Thoracic aorta (tissue), 2 donors: ENCODE measurements around the gene PARD3. TPM values are rescaled to one million over a fixed set of nuclear protein-coding genes. Genes with fewer than 3 reads are reported as not detected.

Experiments used
- ATAC-seq: fragments of 150-250 bp; one replicate; pipeline ENCODE4 v1.8.0; 2017; ENCODE audit warnings: low read depth; ENCODE audit not compliant: insufficient number of reproducible peaks, low FRiP score
- DNase-seq: peaks from one replicate; pipeline ENCODE4 v3.0.0-alpha.2; 2020; ENCODE audit warnings: low spot score
- H3K27ac ChIP-seq, 2 donors: fragments of 200-600 bp; sonication (generic); 1 replicate in 1 of 2; 2 replicates in 1 of 2; pipeline ENCODE4 v1.5.1; 2016; ENCODE audit warnings: mild to moderate bottlenecking in 2 of 2, moderate library complexity in 2 of 2
- H3K27me3 ChIP-seq: fragments of 200-600 bp; sonication (generic); replicated peaks from 2 replicates; pipeline ENCODE4 v1.6.0; 2016; ENCODE audit warnings: mild to moderate bottlenecking; ENCODE audit not compliant: insufficient read depth
- H3K36me3 ChIP-seq: fragments of 200-600 bp; sonication (generic); one replicate; pipeline ENCODE4 v1.5.1; 2016
- H3K4me1 ChIP-seq, 2 donors: fragments of 200-600 bp; sonication (generic); 1 replicate in 1 of 2; 2 replicates in 1 of 2; pipeline versions ENCODE4 v1.5.1 to v1.6.0; 2016; ENCODE audit warnings: low read depth in 2 of 2, mild to moderate bottlenecking in 1 of 2; ENCODE audit not compliant: control insufficient read depth in 1 of 2
- H3K4me3 ChIP-seq: fragments of 200-600 bp; sonication (generic); 2 replicates; pipeline ENCODE4 v1.5.1; 2016; ENCODE audit warnings: mild to moderate bottlenecking
- H3K9me3 ChIP-seq: fragments of 200-600 bp; sonication (generic); 2 replicates; pipeline ENCODE4 v1.5.1; 2016
- total RNA-seq, 2 donors: library from RNA; depleted of rRNA; stranded (reverse); fragments of >200 nt; gene quantifications; one replicate each; pipeline versions ENCODE4 v1.1.0 to v1.2.3, GENCODE V29; 2016
- TF ChIP-seq, protein P1 (sequence below): fragments of 200-600 bp; sonication (generic); IDR thresholded peaks from one replicate; pipeline ENCODE4 v1.5.1; 2019; ENCODE audit warnings: antibody characterized with exemption

PARD3 gene
- total RNA-seq, 2 donors from 2014 or later, result 16.7 to 34.5 TPM

DNA sequence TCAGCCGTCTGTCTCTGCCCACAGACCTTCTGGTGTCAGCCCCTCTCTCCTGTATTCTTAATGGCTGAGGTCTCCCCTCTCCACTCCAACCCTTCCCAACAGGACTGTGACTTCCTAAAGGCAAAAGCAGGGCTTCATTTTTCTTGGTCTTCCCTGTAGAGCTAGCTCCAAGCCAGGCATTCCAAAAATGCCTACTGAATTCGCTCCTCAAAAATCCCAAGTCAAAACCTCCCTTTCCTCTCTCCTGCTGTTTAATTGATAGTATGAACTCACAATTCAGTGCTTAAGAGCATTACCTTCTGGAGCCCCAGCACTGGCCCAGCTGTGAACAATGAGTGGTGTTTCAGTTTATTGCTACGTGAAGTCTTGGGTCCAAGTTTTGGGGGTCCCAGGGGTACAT lies 628.4 kb downstream of the PARD3 start:
- Histone ChIP-seq H3K4me3 (no peak overlapping the region), H3K36me3 (no peaks in the 10 kb centered on the region), H3K9me3 (no peaks in the 10 kb centered on the region), H3K27ac (no peak overlapping the region), H3K4me1 (peaks cover 3 to 9% of the 10 kb centered on the region in 2 donors), H3K27me3 (no peaks in the 10 kb centered on the region)
- DNase-seq, result no peak
- TF ChIP-seq, protein P1, sequence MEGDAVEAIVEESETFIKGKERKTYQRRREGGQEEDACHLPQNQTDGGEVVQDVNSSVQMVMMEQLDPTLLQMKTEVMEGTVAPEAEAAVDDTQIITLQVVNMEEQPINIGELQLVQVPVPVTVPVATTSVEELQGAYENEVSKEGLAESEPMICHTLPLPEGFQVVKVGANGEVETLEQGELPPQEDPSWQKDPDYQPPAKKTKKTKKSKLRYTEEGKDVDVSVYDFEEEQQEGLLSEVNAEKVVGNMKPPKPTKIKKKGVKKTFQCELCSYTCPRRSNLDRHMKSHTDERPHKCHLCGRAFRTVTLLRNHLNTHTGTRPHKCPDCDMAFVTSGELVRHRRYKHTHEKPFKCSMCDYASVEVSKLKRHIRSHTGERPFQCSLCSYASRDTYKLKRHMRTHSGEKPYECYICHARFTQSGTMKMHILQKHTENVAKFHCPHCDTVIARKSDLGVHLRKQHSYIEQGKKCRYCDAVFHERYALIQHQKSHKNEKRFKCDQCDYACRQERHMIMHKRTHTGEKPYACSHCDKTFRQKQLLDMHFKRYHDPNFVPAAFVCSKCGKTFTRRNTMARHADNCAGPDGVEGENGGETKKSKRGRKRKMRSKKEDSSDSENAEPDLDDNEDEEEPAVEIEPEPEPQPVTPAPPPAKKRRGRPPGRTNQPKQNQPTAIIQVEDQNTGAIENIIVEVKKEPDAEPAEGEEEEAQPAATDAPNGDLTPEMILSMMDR, result no peak
- no peak for ATAC-seq

DNA sequence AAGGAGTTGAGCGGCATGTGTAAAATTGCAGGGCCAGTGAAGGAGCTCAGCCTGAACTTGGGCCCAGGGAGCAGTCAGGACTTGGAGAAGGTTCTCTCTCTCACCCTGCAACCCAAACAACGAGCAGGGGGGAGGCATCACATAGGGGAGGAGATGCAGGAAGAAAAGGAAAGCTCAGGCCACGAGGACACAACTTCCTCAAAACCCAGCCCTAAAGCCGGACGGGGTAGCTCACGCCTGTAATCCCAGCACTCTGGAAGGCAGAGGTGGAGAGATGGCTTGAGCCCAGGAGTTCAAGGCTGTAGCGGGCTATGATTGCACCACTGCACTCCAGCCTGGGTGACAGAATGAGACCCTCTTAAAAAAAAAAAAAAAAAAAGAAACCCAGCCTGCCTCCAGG lies 629.1 kb downstream of the PARD3 start:
- TF ChIP-seq, protein P1, result no peak
- H3K4me1 ChIP-seq, result peaks cover 3 to 9% of the 10 kb centered on the region in 2 donors
- H3K36me3 ChIP-seq, result no peaks in the 10 kb centered on the region

DNA sequence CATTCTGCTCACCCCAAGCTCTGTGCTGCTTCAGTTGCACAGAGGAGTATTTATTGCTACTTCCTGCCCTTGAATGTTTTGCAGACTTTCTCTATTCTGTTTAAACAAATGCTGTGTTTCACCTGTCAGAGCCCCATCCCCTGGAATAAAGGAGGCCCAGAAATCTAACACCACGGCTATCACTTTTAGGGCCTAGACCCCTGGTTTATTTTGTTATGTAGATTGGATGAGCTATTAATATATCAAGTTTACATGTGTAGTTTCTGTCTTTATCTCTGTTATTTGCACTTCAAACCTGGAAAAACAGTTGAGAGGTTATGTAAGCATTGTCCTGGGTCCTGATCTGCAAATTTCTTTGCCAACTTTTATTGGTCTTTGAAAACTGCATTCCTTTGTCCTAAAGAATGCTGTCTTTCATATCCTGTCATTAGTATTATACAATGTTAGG lies 630.1 kb downstream of the PARD3 start:
- Histone ChIP-seq H3K4me3 (no peak overlapping the region), H3K9me3 (no peaks in the 10 kb centered on the region), H3K27me3 (no peaks in the 10 kb centered on the region), H3K36me3 (no peaks in the 10 kb centered on the region), H3K27ac (no peak overlapping the region), H3K4me1 (peaks cover 3 to 9% of the 10 kb centered on the region in 2 donors)
- no peak for DNase-seq
- TF ChIP-seq, protein P1, result no peak
- ATAC-seq, result no peak

More for the DNA sequence above, 629.1 kb downstream of the PARD3 start:
- DNase-seq (no peak), ATAC-seq (no peak)
- no peak overlapping the region for H3K4me3 ChIP-seq
- H3K27me3 ChIP-seq, result no peaks in the 10 kb centered on the region
- no peak overlapping the region for H3K27ac ChIP-seq
- H3K9me3 ChIP-seq, result no peaks in the 10 kb centered on the region

DNA sequence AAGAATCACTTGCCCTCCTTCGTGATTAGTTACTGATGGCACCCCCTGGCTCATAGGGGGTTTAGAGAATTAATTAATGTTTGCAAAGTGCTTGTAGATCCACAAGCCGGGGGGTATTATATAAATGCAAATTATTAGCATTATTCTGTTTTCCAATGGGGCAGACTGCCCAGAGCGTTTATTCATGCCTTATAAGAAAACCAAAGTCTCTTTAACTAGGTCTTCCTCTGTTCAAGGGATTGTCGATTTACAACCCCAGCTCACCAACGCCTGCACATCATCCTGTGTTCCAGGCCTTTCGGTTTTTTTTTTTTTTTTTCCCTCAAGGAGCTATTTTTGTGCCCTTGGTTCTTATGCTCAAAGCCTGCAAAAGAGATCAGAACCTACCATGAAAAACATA lies 630.7 kb downstream of the PARD3 start:
- Histone ChIP-seq H3K27ac (no peak overlapping the region), H3K9me3 (no peaks in the 10 kb centered on the region), H3K4me1 (peaks cover 3 to 9% of the 10 kb centered on the region in 2 donors), H3K27me3 (no peaks in the 10 kb centered on the region), H3K4me3 (no peak overlapping the region), H3K36me3 (no peaks in the 10 kb centered on the region)
- DNase-seq, result no peak
- TF ChIP-seq, protein P1, result no peak
- ATAC-seq, result no peak

DNA sequence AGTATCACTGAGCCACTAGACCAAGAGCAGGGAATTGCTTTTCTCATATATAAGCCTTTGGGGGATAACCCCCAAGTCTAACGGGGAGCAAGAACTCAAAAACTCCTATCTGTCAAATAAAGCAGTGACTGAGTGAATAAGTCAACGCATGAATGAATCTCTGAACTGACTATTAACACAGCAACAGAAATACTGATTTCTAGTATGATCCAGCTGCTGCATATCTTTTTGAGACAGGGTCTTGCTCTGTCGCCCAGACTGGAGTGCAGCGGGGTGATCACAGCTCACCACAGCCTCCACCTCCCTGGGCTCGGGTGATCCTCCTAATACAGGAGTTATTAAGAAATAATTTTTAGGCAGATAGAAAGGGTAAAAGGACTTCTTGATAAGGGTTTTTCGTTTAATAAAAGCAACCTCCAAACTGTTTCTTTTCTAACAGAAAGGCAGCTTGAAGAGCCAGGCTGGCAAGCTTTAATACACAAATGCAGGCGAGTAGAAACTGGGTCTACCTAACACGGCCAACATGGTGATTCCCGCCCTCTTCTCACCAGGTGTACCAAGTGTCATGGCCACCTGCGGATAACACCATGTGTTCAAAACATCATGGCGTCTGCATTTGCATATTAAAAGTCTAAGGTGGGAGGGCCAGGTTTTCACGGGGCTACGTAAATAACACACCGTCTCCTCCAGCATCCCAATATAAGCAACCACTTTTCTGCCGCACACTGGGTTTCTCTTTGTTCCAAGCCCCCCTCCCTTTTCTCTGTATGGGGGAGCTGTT lies 631.9 kb downstream of the PARD3 start:
- no peak for ATAC-seq
- Histone ChIP-seq H3K27me3 (no peaks in the 10 kb centered on the region), H3K27ac (no peak overlapping the region), H3K4me1 (peaks cover 3 to 9% of the 10 kb centered on the region in 2 donors), H3K36me3 (no peaks in the 10 kb centered on the region), H3K9me3 (no peaks in the 10 kb centered on the region), H3K4me3 (no peak overlapping the region)
- DNase-seq, result no peak
- TF ChIP-seq, protein P1, result no peak
